Bronchial epithelial cell (primary cell): ENCODE results near the gene AMPH. TPM values are rescaled to one million over a fixed set of nuclear protein-coding genes. Genes with fewer than 3 reads are reported as not detected.

Experiments
- DNase-seq: peaks from one replicate; pipeline ENCODE4 v3.0.0-alpha.2; 2010; ENCODE audit warnings: low read depth
- FAIRE-seq: peaks from 2 replicates; lab custom pipeline; 2011; peaks lifted over from hg19 to GRCh38; lab: Jason Lieb, UNC
- H3K27me3 ChIP-seq: 2 replicates; pipeline ENCODE4 v1.5.1; 2011; ENCODE audit warnings: low read length; ENCODE audit not compliant: control insufficient read depth, insufficient read depth
- H3K36me3 ChIP-seq: 2 replicates; pipeline ENCODE4 v1.5.1; 2011; ENCODE audit warnings: low read length; ENCODE audit not compliant: control insufficient read depth, insufficient read depth
- H3K4me3 ChIP-seq: 2 replicates; pipeline ENCODE4 v1.5.1; 2011; ENCODE audit warnings: mild to moderate bottlenecking, low read depth, low read length, control low read depth
- total RNA-seq: library from RNA; depleted of rRNA; stranded (reverse); fragments of >200 nt; gene quantifications from 2 replicates; pipeline ENCODE4 v1.2.1, GENCODE V29; 2014
- TF ChIP-seq, protein P1 (sequence below): IDR thresholded peaks from 2 replicates; pipeline ENCODE4 v1.5.1; 2011; ENCODE audit warnings: mild to moderate bottlenecking, moderate library complexity, low read length, control low read depth, inconsistent platforms; ENCODE audit not compliant: insufficient read depth, severe bottlenecking

AMPH gene
- total RNA-seq, 1 donor from 2014 or later, result not detected

DNA sequence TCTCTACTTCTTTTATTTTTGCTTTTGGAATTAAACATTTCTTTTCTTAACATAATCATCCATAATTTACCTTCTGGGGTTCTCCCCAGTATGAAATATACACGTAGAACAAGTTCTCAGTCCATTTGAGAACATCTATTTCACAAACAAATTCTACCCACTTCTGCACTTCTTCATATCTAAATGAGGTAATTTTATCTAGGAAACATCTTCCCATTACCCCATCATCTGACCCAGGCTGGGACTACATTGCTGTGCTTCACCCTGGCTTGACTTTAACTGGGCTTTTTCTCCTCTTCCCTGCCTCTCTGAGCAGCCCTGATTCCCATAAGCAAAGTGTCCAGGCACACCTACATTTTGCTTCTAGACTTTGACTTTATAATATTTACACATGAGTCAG, 43.3 kb upstream of the AMPH start:
- no peak for DNase-seq
- H3K27me3 ChIP-seq, result no peaks in the 10 kb centered on the region
- no peak for FAIRE-seq
- TF ChIP-seq, protein P1, sequence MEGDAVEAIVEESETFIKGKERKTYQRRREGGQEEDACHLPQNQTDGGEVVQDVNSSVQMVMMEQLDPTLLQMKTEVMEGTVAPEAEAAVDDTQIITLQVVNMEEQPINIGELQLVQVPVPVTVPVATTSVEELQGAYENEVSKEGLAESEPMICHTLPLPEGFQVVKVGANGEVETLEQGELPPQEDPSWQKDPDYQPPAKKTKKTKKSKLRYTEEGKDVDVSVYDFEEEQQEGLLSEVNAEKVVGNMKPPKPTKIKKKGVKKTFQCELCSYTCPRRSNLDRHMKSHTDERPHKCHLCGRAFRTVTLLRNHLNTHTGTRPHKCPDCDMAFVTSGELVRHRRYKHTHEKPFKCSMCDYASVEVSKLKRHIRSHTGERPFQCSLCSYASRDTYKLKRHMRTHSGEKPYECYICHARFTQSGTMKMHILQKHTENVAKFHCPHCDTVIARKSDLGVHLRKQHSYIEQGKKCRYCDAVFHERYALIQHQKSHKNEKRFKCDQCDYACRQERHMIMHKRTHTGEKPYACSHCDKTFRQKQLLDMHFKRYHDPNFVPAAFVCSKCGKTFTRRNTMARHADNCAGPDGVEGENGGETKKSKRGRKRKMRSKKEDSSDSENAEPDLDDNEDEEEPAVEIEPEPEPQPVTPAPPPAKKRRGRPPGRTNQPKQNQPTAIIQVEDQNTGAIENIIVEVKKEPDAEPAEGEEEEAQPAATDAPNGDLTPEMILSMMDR, result no peak
- no peak overlapping the region for H3K4me3 ChIP-seq
- H3K36me3 ChIP-seq, result no peaks in the 10 kb centered on the region

DNA sequence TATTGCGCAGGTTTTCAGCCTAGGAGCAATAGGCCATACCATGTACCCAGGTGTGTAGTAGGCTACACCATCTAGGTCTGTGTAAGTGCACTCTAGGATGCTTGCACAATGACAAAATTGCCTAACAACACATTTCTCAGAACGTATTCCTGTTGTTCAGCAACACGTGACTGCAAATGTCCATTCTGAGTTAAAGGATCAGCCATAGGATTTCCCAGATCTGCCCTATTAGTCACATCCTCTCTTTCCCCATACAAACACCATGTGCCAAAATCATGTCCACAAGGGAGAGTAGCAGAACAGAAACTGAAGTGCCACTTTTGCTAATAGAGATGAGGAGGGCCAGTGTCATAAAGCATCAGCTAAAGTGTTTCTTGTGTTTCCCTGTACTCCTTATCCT, 42.6 kb upstream of the AMPH start:
- DNase-seq (peak; percentile 97), FAIRE-seq (peak; percentile 98)
- TF ChIP-seq, protein P1, result no peak
- Histone ChIP-seq H3K27me3 (no peaks in the 10 kb centered on the region), H3K4me3 (no peak overlapping the region), H3K36me3 (no peaks in the 10 kb centered on the region)

DNA sequence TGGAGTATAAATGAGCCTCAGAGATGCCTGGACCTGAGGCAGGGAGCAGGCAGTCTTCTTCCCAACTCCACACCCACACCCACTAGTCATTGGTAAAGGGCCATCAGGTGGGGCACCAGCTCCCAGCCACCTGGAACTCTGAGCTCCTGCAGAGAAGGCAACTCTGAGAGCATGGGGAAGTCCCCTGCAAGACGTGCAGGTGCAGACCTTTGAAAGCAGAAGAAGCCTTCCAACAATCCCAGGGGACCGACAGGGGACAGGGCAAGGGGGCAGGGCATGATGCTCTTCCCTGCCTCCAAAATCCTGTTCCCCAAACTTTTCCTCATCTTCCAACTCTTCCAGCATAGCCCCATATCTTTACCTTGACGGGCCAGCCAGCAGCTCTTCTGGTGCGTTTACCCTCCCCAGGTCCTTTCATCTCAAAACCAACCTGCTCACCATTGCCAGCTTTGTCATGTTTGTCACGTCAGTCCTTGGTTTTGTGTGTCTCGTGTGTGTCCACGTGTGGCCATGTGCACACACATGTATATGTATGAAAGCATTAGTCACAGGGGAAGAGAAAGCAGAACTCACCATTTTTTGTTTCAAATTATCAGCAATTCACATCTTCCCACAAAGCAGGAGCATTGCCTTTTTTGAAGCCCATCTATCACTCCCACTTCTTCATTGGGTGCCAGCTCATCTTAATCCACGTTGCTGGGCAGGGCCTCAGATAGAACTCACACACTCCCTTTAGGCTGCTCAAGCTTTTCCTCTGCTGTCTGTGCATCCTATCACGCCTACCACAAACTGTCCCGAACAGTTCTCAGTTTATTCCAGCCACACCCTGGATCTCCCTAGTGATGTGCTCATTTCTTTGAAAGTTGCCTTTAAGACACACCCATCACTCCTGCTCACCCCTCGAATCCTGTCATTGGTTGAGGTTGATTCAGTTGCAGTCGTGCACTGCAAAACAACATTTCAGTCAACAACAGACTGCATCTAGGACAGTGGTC, 41.0 kb upstream of the AMPH start:
- TF ChIP-seq, protein P1, result no peak
- no peak overlapping the region for H3K4me3 ChIP-seq
- H3K36me3 ChIP-seq, result no peaks in the 10 kb centered on the region
- DNase-seq (no peak), FAIRE-seq (peak; percentile 43)
- no peaks in the 10 kb centered on the region for H3K27me3 ChIP-seq

GRCh38 chr7:38669965-38670520, 38.9 kb upstream of the AMPH start:
- TF ChIP-seq, protein P1, result no peak
- Histone ChIP-seq H3K4me3 (no peak overlapping the region), H3K27me3 (no peaks in the 10 kb centered on the region), H3K36me3 (no peaks in the 10 kb centered on the region)
- DNase-seq, result no peak
- no peak for FAIRE-seq

GRCh38 chr7:38664972-38665371, 33.8 kb upstream of the AMPH start:
- Histone ChIP-seq H3K36me3 (no peaks in the 10 kb centered on the region), H3K4me3 (no peak overlapping the region), H3K27me3 (no peaks in the 10 kb centered on the region)
- TF ChIP-seq, protein P1, result no peak
- FAIRE-seq (no peak), DNase-seq (no peak)
